KMS-11 (cell line): ENCODE results near the gene LRRC45.

ENCODE experiments used
- H2AFZ ChIP-seq: fragments of 200-600 bp; sonication (generic); 2 replicates; pipeline ENCODE4 v1.6.1; 2016; ENCODE audit warnings: antibody characterized with exemption, mixed run types, low read depth
- H3K27ac ChIP-seq: fragments of 200-600 bp; sonication (generic); 2 replicates; pipeline ENCODE4 v1.6.1; 2016; ENCODE audit warnings: mild to moderate bottlenecking, mixed run types
- H3K27me3 ChIP-seq: fragments of 200-600 bp; sonication (generic); 2 replicates; pipeline ENCODE4 v1.6.1; 2017; ENCODE audit warnings: mild to moderate bottlenecking, low read depth, mixed run types, moderate library complexity; ENCODE audit not compliant: insufficient read depth
- H3K36me3 ChIP-seq: fragments of 200-600 bp; sonication (generic); 2 replicates; pipeline ENCODE4 v1.6.1; 2017; ENCODE audit warnings: mild to moderate bottlenecking, mixed run types; ENCODE audit not compliant: insufficient read depth
- H3K4me1 ChIP-seq: fragments of 200-600 bp; sonication (generic); 2 replicates; pipeline ENCODE4 v1.6.1; 2016; ENCODE audit warnings: mild to moderate bottlenecking, low read depth, mixed run types; ENCODE audit not compliant: poor library complexity, severe bottlenecking
- H3K4me2 ChIP-seq: fragments of 200-600 bp; sonication (generic); 2 replicates; pipeline ENCODE4 v1.7.0; 2016; ENCODE audit warnings: mild to moderate bottlenecking, mixed run types
- H3K4me3 ChIP-seq: fragments of 200-600 bp; sonication (generic); IDR thresholded peaks from 2 replicates; pipeline ENCODE4 v1.6.1; 2017; ENCODE audit warnings: low read depth, low read length, mixed read lengths; ENCODE audit not compliant: insufficient read depth
- H3K79me2 ChIP-seq: fragments of 200-600 bp; sonication (generic); 2 replicates; pipeline ENCODE4 v1.6.1; 2016; ENCODE audit warnings: low read depth, mixed run types; ENCODE audit not compliant: insufficient read depth
- H3K9ac ChIP-seq: fragments of 200-600 bp; sonication (generic); 2 replicates; pipeline ENCODE4 v1.6.1; 2016; ENCODE audit warnings: mild to moderate bottlenecking, mixed run types
- H4K20me1 ChIP-seq: fragments of 200-600 bp; sonication (generic); 2 replicates; pipeline ENCODE4 v1.6.1; 2016; ENCODE audit warnings: mild to moderate bottlenecking, mixed run types; ENCODE audit not compliant: insufficient read depth
- TF ChIP-seq, protein P1 (sequence below): fragments of 200-600 bp; sonication (generic); conservative IDR thresholded peaks from 2 replicates; pipeline ENCODE4 v1.6.1; 2017; ENCODE audit warnings: low read depth, mild to moderate bottlenecking, antibody characterized with exemption, low read length, moderate library complexity, mixed read lengths

LRRC45 gene

DNA sequence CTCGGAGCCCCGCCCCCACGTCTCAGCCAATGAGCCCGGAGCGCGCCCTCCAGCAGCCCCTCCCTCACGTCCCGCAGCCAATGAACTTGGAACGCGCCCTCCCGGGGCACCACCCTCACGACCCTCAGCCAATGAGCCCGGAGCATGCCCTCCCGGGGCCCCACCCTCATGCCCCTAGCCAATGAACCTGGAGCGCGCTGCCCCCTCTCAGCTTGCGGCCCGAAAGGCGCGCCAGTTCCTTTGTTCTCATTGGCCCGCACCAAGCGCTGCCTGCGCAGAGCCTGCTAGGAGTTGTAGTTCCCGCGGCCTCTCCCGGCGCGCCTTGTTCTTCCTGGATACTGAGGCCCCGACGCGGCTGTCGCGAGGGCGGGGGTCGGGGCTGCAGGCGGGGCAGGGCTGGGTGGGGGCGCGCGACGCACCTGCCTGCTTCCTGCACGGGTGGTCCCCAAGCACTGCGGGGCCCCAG is at the start of gene LRRC45:
LRRC45 (plus strand) TSS at position 325 of the 466 bp plus-strand sequence. CDS start 339 bp downstream, outside the sequence.
- Histone ChIP-seq H3K36me3 (no peaks in the 10 kb centered on the region), H3K27me3 (no peaks in the 10 kb centered on the region), H3K79me2 (peaks cover 6% of the 10 kb centered on the region; the same call in 1 of the 2 replicates), H3K4me2 (peak within 1 kb of the TSS; percentile 84), H3K9ac (peak within 1 kb of the TSS; percentile 75), H3K27ac (peak within 1 kb of the TSS; percentile 26), H4K20me1 (no peaks in the 10 kb centered on the region), H3K4me3 (peak within 1 kb of the TSS; percentile 22), H2AFZ (peak within 1 kb of the TSS; percentile 80), H3K4me1 (peaks cover 6% of the 10 kb centered on the region)
- TF ChIP-seq, protein P1, sequence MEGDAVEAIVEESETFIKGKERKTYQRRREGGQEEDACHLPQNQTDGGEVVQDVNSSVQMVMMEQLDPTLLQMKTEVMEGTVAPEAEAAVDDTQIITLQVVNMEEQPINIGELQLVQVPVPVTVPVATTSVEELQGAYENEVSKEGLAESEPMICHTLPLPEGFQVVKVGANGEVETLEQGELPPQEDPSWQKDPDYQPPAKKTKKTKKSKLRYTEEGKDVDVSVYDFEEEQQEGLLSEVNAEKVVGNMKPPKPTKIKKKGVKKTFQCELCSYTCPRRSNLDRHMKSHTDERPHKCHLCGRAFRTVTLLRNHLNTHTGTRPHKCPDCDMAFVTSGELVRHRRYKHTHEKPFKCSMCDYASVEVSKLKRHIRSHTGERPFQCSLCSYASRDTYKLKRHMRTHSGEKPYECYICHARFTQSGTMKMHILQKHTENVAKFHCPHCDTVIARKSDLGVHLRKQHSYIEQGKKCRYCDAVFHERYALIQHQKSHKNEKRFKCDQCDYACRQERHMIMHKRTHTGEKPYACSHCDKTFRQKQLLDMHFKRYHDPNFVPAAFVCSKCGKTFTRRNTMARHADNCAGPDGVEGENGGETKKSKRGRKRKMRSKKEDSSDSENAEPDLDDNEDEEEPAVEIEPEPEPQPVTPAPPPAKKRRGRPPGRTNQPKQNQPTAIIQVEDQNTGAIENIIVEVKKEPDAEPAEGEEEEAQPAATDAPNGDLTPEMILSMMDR: no peak

DNA sequence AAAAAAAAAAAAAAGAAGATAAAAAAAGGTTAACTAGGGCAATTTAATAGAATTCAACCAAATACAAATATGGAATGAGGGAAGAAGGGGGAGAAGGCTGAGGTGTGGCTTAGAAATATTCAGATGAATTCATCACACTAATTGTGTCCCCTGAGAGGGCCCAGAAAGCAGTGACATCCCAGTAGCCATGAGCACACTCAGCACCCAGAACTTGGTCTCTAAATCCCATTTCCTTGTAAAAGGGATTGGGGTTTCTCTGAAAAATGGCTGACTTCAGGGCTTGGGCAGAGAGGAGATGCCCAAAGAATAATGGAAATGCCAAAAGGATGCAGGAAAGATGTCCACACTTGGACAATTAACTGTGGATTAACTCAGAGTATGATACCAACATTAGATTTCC is 49.7 kb upstream of the LRRC45 start:
- H3K9ac ChIP-seq: no peak overlapping the region
- TF ChIP-seq, protein P1: no peak

DNA sequence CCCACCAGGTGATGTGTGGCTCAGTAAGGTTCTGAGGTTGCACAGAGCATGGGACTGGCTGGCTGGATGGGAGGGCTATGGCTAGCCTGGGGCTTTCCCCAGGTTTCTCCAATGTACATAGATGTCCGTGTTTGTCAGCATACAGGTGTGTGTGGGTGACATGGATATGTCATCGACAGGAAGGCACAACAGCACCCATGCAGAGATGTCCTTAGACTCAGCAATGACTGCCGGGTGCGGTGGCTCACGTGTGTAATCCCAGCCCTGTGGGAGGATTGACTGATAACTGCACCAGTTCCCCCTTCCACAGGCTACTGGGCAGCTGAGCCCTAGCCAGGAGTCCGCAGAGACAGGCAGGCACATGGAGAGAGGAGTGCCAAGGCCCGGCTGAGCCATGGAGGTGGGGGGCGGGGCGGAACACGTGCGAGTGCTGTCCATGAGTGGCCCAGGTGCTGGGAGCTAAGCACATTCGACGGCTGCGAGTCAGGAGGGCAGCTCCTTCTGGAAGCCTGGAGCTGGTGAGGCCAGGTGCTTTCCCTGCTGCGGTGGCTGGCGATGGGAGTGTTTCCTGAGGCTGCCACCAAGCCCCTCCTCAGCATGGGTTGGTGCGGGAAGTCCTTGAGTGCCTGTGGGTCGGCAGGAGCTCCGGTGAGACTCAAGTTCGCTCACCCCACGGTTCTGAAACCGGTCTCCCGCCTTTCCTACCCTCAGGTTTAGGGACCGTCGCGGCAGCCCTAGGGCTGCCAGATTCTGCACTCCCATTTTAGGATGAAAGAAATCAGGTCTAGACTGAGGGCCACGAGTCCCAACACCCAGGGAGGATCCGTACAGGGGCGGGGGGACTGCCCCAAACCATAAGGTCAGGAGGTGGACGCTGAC is 46.5 kb upstream of the LRRC45 start:
- Histone ChIP-seq H3K36me3 (no peaks in the 10 kb centered on the region), H3K27me3 (peaks cover 19% of the 10 kb centered on the region; the same call in 1 of the 2 replicates), H3K4me1 (peaks cover 46% of the 10 kb centered on the region), H3K27ac (peak overlapping the region; percentile 87), H2AFZ (peak overlapping the region; percentile 95), H3K4me3 (no peak overlapping the region), H3K9ac (peak overlapping the region; percentile 95), H4K20me1 (no peaks in the 10 kb centered on the region), H3K79me2 (no peaks in the 10 kb centered on the region), H3K4me2 (peak overlapping the region; percentile 95)
- TF ChIP-seq, protein P1: no peak

More for the DNA sequence above, 49.7 kb upstream of the LRRC45 start:
- Histone ChIP-seq H3K36me3 (no peaks in the 10 kb centered on the region), H4K20me1 (no peaks in the 10 kb centered on the region), H3K4me2 (no peak overlapping the region), H3K79me2 (no peaks in the 10 kb centered on the region), H3K27me3 (peaks cover 19% of the 10 kb centered on the region; the same call in 1 of the 2 replicates), H2AFZ (no peak overlapping the region), H3K4me1 (peaks cover 15% of the 10 kb centered on the region), H3K4me3 (no peak overlapping the region), H3K27ac (no peak overlapping the region)

DNA sequence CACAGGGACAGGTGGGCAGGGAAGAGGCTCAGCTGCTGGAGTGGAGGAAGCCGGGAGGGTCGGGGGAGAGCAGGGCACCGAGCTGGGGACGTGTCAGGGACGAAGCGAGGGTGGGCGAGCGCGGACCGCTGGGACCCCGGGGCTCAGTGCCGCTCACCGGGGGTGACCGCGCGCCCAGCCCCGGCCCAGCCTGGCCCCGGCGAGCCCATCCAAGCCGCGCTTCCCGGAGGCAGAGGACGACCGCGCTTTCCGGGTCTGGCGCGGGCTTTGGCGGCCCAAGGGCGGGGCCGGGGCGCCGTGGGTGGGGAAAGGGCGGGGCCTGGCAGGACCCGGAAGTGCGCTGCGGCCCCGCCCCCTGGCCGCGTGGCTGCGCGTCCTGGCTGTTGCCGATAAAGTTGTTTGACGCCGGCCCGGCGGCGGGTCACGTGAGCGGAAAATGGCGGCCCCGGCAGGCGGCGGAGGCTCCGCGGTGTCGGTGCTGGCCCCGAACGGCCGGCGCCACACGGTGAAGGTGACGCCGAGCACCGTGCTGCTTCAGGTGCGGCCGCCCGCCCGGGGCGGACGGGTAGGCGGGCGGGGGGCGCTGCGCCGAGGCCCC is 45.8 kb upstream of the LRRC45 start, which contains the start of gene ASPSCR1:
ASPSCR1 (plus strand) TSS at position 419 of the 598 bp plus-strand sequence; CDS start at position 437, 18 bp downstream.
- H4K20me1 ChIP-seq: no peaks in the 10 kb centered on the region
- H3K27ac ChIP-seq: peak within 1 kb of the TSS; percentile 87
- peaks cover 19% of the 10 kb centered on the region; the same call in 1 of the 2 replicates for H3K27me3 ChIP-seq
- H3K79me2 ChIP-seq: no peaks in the 10 kb centered on the region
- H3K4me3 ChIP-seq: no peak within 1 kb of the TSS
- H3K36me3 ChIP-seq: no peaks in the 10 kb centered on the region
- TF ChIP-seq, protein P1: no peak
- peak within 1 kb of the TSS; percentile 95 for H3K9ac ChIP-seq
- H2AFZ ChIP-seq: peak within 1 kb of the TSS; percentile 95
- peaks cover 47% of the 10 kb centered on the region for H3K4me1 ChIP-seq
- H3K4me2 ChIP-seq: peak within 1 kb of the TSS; percentile 99
